Caco-2 (cell line): Measurements from ENCODE around the gene SLC26A9. TPM values are rescaled to one million over a fixed set of nuclear protein-coding genes. Genes with fewer than 3 reads are reported as not detected.

Source experiments
- BruUV-seq: library from RNA; stranded (reverse); fragments of 400-500 nt; replicated peaks from 2 replicates; lab custom pipeline; 2021; lab: Mats Ljungman, UMichigan
- CTCF ChIA-PET: fragments of 300-600 bp; sonication (Branson Sonifier 250); formaldehyde crosslinking; loops from one replicate; lab custom pipeline; 2022; ENCODE audit warnings: antibody characterized with exemption; lab: Charles Lee
- POLR2A ChIA-PET: fragments of 300-600 bp; sonication (Branson Sonifier 250); formaldehyde crosslinking; loops from one replicate; lab custom pipeline; 2022; ENCODE audit warnings: antibody characterized with exemption; lab: Charles Lee
- DNase-seq, 2 experiments: peaks; one replicate each; pipeline versions ENCODE4 v3.0.0 to v3.0.0-alpha.2; 2020 to 2022
- H3K27me3 ChIP-seq: replicated peaks from 2 replicates; pipeline ENCODE4 v1.6.0; 2011; ENCODE audit warnings: low read length; ENCODE audit not compliant: control insufficient read depth, insufficient read depth
- H3K36me3 ChIP-seq: 2 replicates; pipeline ENCODE4 v1.5.1; 2011; ENCODE audit warnings: low read length; ENCODE audit not compliant: control insufficient read depth, insufficient read depth
- H3K4me1 ChIP-seq: fragments of 250-450 bp; sonication (Bioruptor Pico); 2 replicates; pipeline ENCODE4 v1.5.1; 2020; ENCODE audit warnings: mild to moderate bottlenecking
- H3K4me3 ChIP-seq: 2 replicates; pipeline ENCODE4 v1.5.1; 2011; ENCODE audit warnings: low read depth, mild to moderate bottlenecking, control low read depth, low read length
- H3K9me3 ChIP-seq: fragments of 250-450 bp; sonication (Bioruptor Pico); 2 replicates; pipeline ENCODE4 v1.5.1; 2020; ENCODE audit warnings: mild to moderate bottlenecking, moderate library complexity
- H3K27ac Mint-ChIP-seq: one replicate; pipeline ENCODE4 v1.8.0; 2022; ENCODE audit warnings: mixed read lengths; ENCODE audit not compliant: unreplicated experiment
- H3K27me3 Mint-ChIP-seq: one replicate; pipeline ENCODE4 v1.8.0; 2022; ENCODE audit warnings: mixed read lengths; ENCODE audit not compliant: insufficient read depth, unreplicated experiment
- H3K36me3 Mint-ChIP-seq: one replicate; pipeline ENCODE4 v1.8.0; 2022; ENCODE audit warnings: mild to moderate bottlenecking, mixed read lengths; ENCODE audit not compliant: insufficient read depth, unreplicated experiment
- H3K4me1 Mint-ChIP-seq: one replicate; pipeline ENCODE4 v1.8.0; 2022; ENCODE audit warnings: low read depth, mixed read lengths; ENCODE audit not compliant: unreplicated experiment
- H3K4me3 Mint-ChIP-seq: one replicate; pipeline ENCODE4 v1.8.0; 2022; ENCODE audit warnings: mild to moderate bottlenecking, moderate library complexity, mixed read lengths; ENCODE audit not compliant: unreplicated experiment
- H3K9me3 Mint-ChIP-seq: one replicate; pipeline ENCODE4 v1.8.0; 2022; ENCODE audit warnings: mixed read lengths; ENCODE audit not compliant: unreplicated experiment
- intact Hi-C: fragments of 100-400 bp; cut with micrococcal nuclease; formaldehyde crosslinking; loops from one replicate; pipeline ENCODE4 v1.10.0; 2022; ENCODE audit not compliant: unreplicated experiment
- total RNA-seq: library from RNA; stranded (reverse); gene quantifications from 2 replicates; pipeline ENCODE4 v1.2.3, GENCODE V29; 2022
- TF ChIP-seq, protein P1 (sequence below), 2 experiments: fragments of 200-600 bp in 1 of 2; IDR thresholded peaks; 1 replicate in 1 of 2; 2 replicates in 1 of 2; pipeline versions ENCODE4 v1.5.1 to v1.8.0; 2011 to 2022; ENCODE audit warnings: antibody characterized with exemption in 1 of 2, control low read depth in 1 of 2, inconsistent platforms in 1 of 2, low read depth in 1 of 2, low read length in 1 of 2, mild to moderate bottlenecking in 1 of 2, moderate library complexity in 1 of 2; ENCODE audit not compliant: insufficient read depth in 1 of 2, severe bottlenecking in 1 of 2, unreplicated experiment in 1 of 2

The SLC26A9 gene
- total RNA-seq, 1 experiment from 2014 or later, result not detected

- H3K9me3 Mint-ChIP-seq, result no peaks in the 10 kb centered on the region
These were observed 2.5 kb downstream of the SLC26A9 start for GRCh38 chr1:205940710-205941109.

GRCh38 chr1:205939690-205940330 is 3.4 kb downstream of the SLC26A9 start:
- TF ChIP-seq, protein P1, sequence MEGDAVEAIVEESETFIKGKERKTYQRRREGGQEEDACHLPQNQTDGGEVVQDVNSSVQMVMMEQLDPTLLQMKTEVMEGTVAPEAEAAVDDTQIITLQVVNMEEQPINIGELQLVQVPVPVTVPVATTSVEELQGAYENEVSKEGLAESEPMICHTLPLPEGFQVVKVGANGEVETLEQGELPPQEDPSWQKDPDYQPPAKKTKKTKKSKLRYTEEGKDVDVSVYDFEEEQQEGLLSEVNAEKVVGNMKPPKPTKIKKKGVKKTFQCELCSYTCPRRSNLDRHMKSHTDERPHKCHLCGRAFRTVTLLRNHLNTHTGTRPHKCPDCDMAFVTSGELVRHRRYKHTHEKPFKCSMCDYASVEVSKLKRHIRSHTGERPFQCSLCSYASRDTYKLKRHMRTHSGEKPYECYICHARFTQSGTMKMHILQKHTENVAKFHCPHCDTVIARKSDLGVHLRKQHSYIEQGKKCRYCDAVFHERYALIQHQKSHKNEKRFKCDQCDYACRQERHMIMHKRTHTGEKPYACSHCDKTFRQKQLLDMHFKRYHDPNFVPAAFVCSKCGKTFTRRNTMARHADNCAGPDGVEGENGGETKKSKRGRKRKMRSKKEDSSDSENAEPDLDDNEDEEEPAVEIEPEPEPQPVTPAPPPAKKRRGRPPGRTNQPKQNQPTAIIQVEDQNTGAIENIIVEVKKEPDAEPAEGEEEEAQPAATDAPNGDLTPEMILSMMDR (IDR thresholded peaks at IDR 0.05; ENCODE audit: insufficient read depth in 1 of 2, low read depth in 1 of 2, low read length in 1 of 2, severe bottlenecking in 1 of 2, unreplicated experiment in 1 of 2), result no peak
- H3K9me3 ChIP-seq, result no peaks in the 10 kb centered on the region
- Mint-ChIP-seq H3K9me3 (no peaks in the 10 kb centered on the region), H3K4me1 (peaks cover 21% of the 10 kb centered on the region), H3K36me3 (peaks cover 5% of the 10 kb centered on the region), H3K27me3 (no peaks in the 10 kb centered on the region), H3K4me3 (no peak overlapping the region), H3K27ac (no peak overlapping the region)
- CTCF ChIA-PET, result no interaction called here
- intact Hi-C loops, result no loop called here
- H3K4me3 ChIP-seq, result no peak overlapping the region
- DNase-seq, result peak in 1 of 2 experiments; percentile 34
- peaks cover 15% of the 10 kb centered on the region for H3K4me1 ChIP-seq
- no peaks in the 10 kb centered on the region for H3K36me3 ChIP-seq
- POLR2A ChIA-PET, result no interaction called here
- no peaks in the 10 kb centered on the region for H3K27me3 ChIP-seq
- BruUV-seq, result no TSS peak

More at GRCh38 chr1:205940710-205941109, 2.5 kb downstream of the SLC26A9 start:
- DNase-seq, result no peak
- TF ChIP-seq, protein P1 (IDR thresholded peaks at IDR 0.05; ENCODE audit: insufficient read depth in 1 of 2, low read depth in 1 of 2, low read length in 1 of 2, severe bottlenecking in 1 of 2, unreplicated experiment in 1 of 2), result no peak
- H3K4me3 Mint-ChIP-seq, result no peak overlapping the region
- Histone ChIP-seq H3K4me3 (no peak overlapping the region), H3K27me3 (no peaks in the 10 kb centered on the region), H3K4me1 (peaks cover 24% of the 10 kb centered on the region), H3K36me3 (no peaks in the 10 kb centered on the region), H3K9me3 (no peaks in the 10 kb centered on the region)
- BruUV-seq, result no TSS peak
- intact Hi-C loops, result no loop called here
- H3K27me3 Mint-ChIP-seq, result peaks cover under 1% of the 10 kb centered on the region
- peaks cover 5% of the 10 kb centered on the region for H3K36me3 Mint-ChIP-seq
- ChIA-PET POLR2A (no interaction called here), CTCF (no interaction called here)
- no peak overlapping the region for H3K27ac Mint-ChIP-seq
- peaks cover 21% of the 10 kb centered on the region for H3K4me1 Mint-ChIP-seq

GRCh38 chr1:205938682-205939081 is 4.6 kb downstream of the SLC26A9 start:
- TF ChIP-seq, protein P1 (IDR thresholded peaks at IDR 0.05; ENCODE audit: insufficient read depth in 1 of 2, low read depth in 1 of 2, low read length in 1 of 2, severe bottlenecking in 1 of 2, unreplicated experiment in 1 of 2), result no peak
- H3K27ac Mint-ChIP-seq, result no peak overlapping the region
- no TSS peak for BruUV-seq
- Histone ChIP-seq H3K27me3 (no peaks in the 10 kb centered on the region), H3K9me3 (no peaks in the 10 kb centered on the region), H3K4me1 (peaks cover 20% of the 10 kb centered on the region), H3K4me3 (no peak overlapping the region), H3K36me3 (no peaks in the 10 kb centered on the region)
- peaks cover 21% of the 10 kb centered on the region for H3K4me1 Mint-ChIP-seq
- POLR2A ChIA-PET, result no interaction called here
- CTCF ChIA-PET, result interaction anchor here (1.0 kb wide), 1 partner anchor 38 kb away, joined by 6 read pairs; no protein-coding TSS in a partner anchor
- peaks cover 5% of the 10 kb centered on the region for H3K36me3 Mint-ChIP-seq
- no peaks in the 10 kb centered on the region for H3K27me3 Mint-ChIP-seq
- intact Hi-C loops, result no loop called here
- H3K4me3 Mint-ChIP-seq, result no peak overlapping the region
- H3K9me3 Mint-ChIP-seq, result no peaks in the 10 kb centered on the region
- DNase-seq, result no peak
